Measurements from ENCODE around the gene TERF2IP. TPM values are rescaled to one million over a fixed set of nuclear protein-coding genes. Genes with fewer than 3 reads are reported as not detected.

TERF2IP gene
- total RNA-seq, 4 donors from 2014 or later = 49.1 to 91.6 (median 66.2) TPM

- no peak for TF ChIP-seq CTCF (IDR thresholded peaks at IDR 0.05; ENCODE audit: low read depth)
Observed at GRCh38 chr16:75626806-75627205, 20.8 kb upstream of the TERF2IP start.

- TF ChIP-seq CTCF (IDR thresholded peaks at IDR 0.05; ENCODE audit: low read depth) = no peak
Observed at GRCh38 chr16:75627851-75628250, 19.7 kb upstream of the TERF2IP start.

GRCh38 chr16:75628351-75628750 is 19.2 kb upstream of the TERF2IP start:
- no peak for TF ChIP-seq CTCF (IDR thresholded peaks at IDR 0.05; ENCODE audit: low read depth)

- TF ChIP-seq CTCF (IDR thresholded peaks at IDR 0.05; ENCODE audit: low read depth) = no peak
Observed at GRCh38 chr16:75629132-75629531, 18.4 kb upstream of the TERF2IP start.

GRCh38 chr16:75630052-75630451 is 17.5 kb upstream of the TERF2IP start:
- TF ChIP-seq CTCF (IDR thresholded peaks at IDR 0.05; ENCODE audit: low read depth) = no peak

- no peak for TF ChIP-seq CTCF (IDR thresholded peaks at IDR 0.05; ENCODE audit: low read depth)
Observed at GRCh38 chr16:75632857-75633256, 14.7 kb upstream of the TERF2IP start.

- no peak for TF ChIP-seq CTCF (IDR thresholded peaks at IDR 0.05; ENCODE audit: low read depth)
Observed at GRCh38 chr16:75635036-75635435, 12.5 kb upstream of the TERF2IP start.

Measured in subcutaneous adipose tissue (tissue), 4 donors.